Body of pancreas (tissue), 4 donors: ENCODE results near the gene AGAP1.

Experiments
- POLR2A ChIP-seq, 3 donors: fragments of 450-650 bp; IDR thresholded peaks; one replicate each; pipeline ENCODE4 v1.6.1; 2016; ENCODE audit warnings: antibody characterized with exemption in 3 of 3, mild to moderate bottlenecking in 2 of 3
- TF ChIP-seq, protein P1 (sequence below), 7 experiments: fragments of 450-650 bp in 4 of 7; fragments of 200-600 bp in 3 of 7; sonication (generic) in 3 of 7; IDR thresholded peaks; one replicate each; pipeline ENCODE4 v1.5.1; 2016 to 2019; ENCODE audit warnings: antibody characterized with exemption in 7 of 7

DNA sequence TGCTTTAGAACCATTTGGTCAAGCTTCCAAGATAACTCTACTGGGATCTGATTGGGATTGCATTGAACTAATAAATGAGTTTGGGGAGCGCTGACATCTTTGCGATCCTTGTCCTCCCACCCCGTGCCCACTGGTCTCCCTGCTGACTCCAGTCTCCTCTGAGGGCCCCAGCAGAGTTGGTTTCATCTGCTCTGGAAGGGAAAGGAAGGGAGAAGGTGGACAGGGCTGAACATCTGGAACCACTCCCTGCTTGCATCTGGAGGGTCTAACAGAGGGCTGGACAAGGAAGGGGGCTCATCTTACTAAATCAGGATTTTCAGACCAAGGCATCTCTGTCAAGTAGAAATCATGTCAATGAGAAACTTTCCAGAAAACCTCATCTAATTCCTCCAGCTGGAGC lies 661.6 kb downstream of the AGAP1 start:
- TF ChIP-seq, protein P1, sequence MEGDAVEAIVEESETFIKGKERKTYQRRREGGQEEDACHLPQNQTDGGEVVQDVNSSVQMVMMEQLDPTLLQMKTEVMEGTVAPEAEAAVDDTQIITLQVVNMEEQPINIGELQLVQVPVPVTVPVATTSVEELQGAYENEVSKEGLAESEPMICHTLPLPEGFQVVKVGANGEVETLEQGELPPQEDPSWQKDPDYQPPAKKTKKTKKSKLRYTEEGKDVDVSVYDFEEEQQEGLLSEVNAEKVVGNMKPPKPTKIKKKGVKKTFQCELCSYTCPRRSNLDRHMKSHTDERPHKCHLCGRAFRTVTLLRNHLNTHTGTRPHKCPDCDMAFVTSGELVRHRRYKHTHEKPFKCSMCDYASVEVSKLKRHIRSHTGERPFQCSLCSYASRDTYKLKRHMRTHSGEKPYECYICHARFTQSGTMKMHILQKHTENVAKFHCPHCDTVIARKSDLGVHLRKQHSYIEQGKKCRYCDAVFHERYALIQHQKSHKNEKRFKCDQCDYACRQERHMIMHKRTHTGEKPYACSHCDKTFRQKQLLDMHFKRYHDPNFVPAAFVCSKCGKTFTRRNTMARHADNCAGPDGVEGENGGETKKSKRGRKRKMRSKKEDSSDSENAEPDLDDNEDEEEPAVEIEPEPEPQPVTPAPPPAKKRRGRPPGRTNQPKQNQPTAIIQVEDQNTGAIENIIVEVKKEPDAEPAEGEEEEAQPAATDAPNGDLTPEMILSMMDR (IDR thresholded peaks at IDR 0.05) = no peak
- TF ChIP-seq POLR2A (IDR thresholded peaks at IDR 0.05) = no peak
